Measurements from ENCODE around the gene ARHGAP22. TPM values are rescaled to one million over a fixed set of nuclear protein-coding genes. Genes with fewer than 3 reads are reported as not detected.
A peak's percentile ranks its signal among the peaks of the same experiment; 100 is the strongest.

The ARHGAP22 gene
- total and polyA plus RNA-seq, 3 experiments from 2014 or later = not detected

DNA sequence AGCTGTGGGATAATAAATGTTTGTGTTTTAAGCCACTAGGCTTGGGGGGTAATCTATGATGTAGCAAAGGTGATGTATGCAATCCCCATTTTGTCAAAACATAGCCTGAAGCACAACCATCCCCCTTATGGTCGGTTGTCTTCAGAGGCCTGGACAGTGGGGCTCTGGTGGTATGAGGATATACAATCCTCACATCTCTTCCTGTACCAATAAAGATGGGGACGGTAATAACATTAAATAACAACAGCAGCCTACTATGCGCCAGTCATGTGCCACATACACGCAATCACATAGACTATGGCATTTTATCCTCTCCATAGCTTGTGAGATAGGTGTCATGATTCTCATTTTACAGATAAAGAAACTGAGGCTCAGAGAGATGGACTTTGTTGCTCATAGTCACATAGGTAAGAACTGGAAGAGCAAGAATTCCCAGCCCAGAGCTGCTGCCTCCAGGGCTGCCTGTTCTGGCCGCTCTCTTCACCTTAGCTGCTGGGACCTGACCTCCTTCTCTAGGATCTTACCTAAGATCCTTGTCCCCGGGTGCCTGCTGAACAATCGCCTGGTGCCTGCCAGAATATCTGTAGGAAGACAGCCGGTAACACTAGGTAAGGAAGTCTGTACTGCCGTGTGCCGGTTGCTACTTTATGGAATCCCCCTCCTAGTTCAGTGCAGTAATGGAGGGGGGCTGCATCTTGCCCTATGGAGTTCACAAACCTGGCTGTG is 108.6 kb downstream of the ARHGAP22 start:
- H3K27ac Mint-ChIP-seq = no peak overlapping the region
- H3K4me3 Mint-ChIP-seq = no peak overlapping the region
- peaks cover 13 to 21% (median 16%) of the 10 kb centered on the region in 3 donors for H3K4me1 Mint-ChIP-seq
- POLR2A ChIA-PET = no interaction called here
- Histone ChIP-seq H3K4me1 (ENCODE audit: insufficient read depth, low read length) (no peaks in the 10 kb centered on the region), H3K27ac (ENCODE audit: low read depth, low read length) (no peak overlapping the region), H3K9me3 (ENCODE audit: low read length) (no peaks in the 10 kb centered on the region), H3K36me3 (ENCODE audit: insufficient read depth, low read length) (no peaks in the 10 kb centered on the region), H3K27me3 (ENCODE audit: insufficient read depth, low read length, poor library complexity, severe bottlenecking) (no peaks in the 10 kb centered on the region), H3K4me3 (ENCODE audit: low read length) (no peak overlapping the region)
- no peak for DNase-seq
- H3K36me3 Mint-ChIP-seq = no peaks in the 10 kb centered on the region
- CTCF ChIA-PET = interaction anchor here (1.4 kb wide), 1 partner anchor 9 kb away, joined by 3 read pairs; no protein-coding TSS in a partner anchor
- peaks cover 7 to 41% of the 10 kb centered on the region in 2 donors for H3K27me3 Mint-ChIP-seq
- no peaks in the 10 kb centered on the region for H3K9me3 Mint-ChIP-seq

DNA sequence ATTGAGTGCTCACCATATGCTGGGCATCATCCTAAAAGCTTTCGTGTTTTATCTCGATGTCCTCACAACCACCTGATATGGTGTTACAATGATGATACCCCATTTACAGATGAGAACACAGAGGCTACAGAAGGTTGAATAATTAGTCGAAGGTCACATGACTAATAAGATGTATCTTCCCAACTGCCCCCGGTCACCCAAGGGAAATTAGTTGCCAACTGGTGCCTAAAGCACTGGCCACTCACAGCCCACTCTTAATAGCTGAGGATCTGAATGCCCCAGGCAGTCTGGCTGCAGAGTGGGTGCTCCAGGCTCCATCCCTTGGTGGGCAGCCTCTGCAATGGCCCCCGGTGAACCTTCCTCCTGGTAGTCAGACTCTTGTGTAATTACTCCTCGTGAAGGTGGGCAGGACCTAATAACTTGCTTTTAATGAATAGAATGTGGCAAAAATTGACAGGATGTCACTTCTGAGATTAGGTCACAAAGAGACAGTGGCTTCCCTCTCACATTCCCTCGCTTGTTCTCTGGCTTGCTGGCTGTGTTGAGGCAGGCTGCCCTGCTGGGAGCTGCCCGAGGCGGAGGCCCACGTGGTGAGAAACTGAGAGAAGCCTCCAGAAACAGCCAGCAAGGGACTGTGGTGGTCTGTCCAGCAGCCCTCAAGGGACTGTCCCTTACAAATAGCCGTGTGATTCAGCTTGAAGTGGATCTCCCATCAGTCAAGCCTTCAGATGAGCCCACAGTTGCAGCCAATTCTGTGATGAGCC is 109.4 kb downstream of the ARHGAP22 start:
- Histone ChIP-seq H3K9me3 (ENCODE audit: low read length) (no peaks in the 10 kb centered on the region), H3K36me3 (ENCODE audit: insufficient read depth, low read length) (no peaks in the 10 kb centered on the region), H3K4me1 (ENCODE audit: insufficient read depth, low read length) (no peaks in the 10 kb centered on the region), H3K27ac (ENCODE audit: low read depth, low read length) (no peak overlapping the region), H3K27me3 (ENCODE audit: insufficient read depth, low read length, poor library complexity, severe bottlenecking) (no peaks in the 10 kb centered on the region), H3K4me3 (ENCODE audit: low read length) (no peak overlapping the region)
- no peak for DNase-seq
- Mint-ChIP-seq H3K4me3 (no peak overlapping the region), H3K9me3 (no peaks in the 10 kb centered on the region), H3K36me3 (no peaks in the 10 kb centered on the region), H3K4me1 (peaks cover 13 to 21% (median 16%) of the 10 kb centered on the region in 3 donors), H3K27ac (no peak overlapping the region), H3K27me3 (peaks cover 11 to 47% of the 10 kb centered on the region in 2 donors)
- ChIA-PET CTCF (interaction anchor here (1.4 kb wide), 1 partner anchor 9 kb away, joined by 3 read pairs; no protein-coding TSS in a partner anchor), POLR2A (no interaction called here)

DNA sequence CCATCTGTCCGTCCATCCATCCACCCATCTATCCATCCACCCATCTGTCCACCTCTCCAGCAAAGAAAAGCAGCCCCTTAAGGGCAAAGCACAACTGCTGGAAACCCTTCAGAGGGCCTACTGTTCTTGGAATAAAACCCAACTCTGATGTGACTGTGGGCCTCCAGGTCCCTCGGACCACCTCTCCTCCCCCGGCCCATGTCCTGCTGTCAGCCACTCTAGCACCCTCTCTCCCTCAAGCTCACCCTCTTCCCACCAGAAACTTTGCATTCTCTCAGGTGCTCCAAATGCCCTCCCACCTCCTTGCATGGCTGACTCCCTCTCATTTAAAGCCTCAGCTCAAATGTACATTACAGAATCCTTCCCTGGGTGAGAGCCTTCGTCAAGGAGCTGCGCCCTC is 110.3 kb downstream of the ARHGAP22 start:
- Mint-ChIP-seq H3K36me3 (no peaks in the 10 kb centered on the region), H3K9me3 (no peaks in the 10 kb centered on the region), H3K4me3 (peak overlapping the region in 1 of 7 donors; percentile 17), H3K27ac (peak overlapping the region in 1 of 8 donors; percentile 19), H3K27me3 (peaks cover 12 to 47% of the 10 kb centered on the region in 2 donors), H3K4me1 (peaks cover 13 to 21% (median 16%) of the 10 kb centered on the region in 3 donors)
- H3K36me3 ChIP-seq (ENCODE audit: insufficient read depth, low read length) = no peaks in the 10 kb centered on the region
- no peaks in the 10 kb centered on the region for H3K4me1 ChIP-seq (ENCODE audit: insufficient read depth, low read length)
- CTCF ChIA-PET = no interaction called here
- no peak overlapping the region for H3K4me3 ChIP-seq (ENCODE audit: low read length)
- H3K27me3 ChIP-seq (ENCODE audit: insufficient read depth, low read length, poor library complexity, severe bottlenecking) = no peaks in the 10 kb centered on the region
- H3K9me3 ChIP-seq (ENCODE audit: low read length) = no peaks in the 10 kb centered on the region
- no peak overlapping the region for H3K27ac ChIP-seq (ENCODE audit: low read depth, low read length)
- POLR2A ChIA-PET = no interaction called here
- DNase-seq = no peak

GRCh38 chr10:48494073-48494472 is 110.8 kb downstream of the ARHGAP22 start:
- Histone ChIP-seq H3K27ac (ENCODE audit: low read depth, low read length) (no peak overlapping the region), H3K4me3 (ENCODE audit: low read length) (no peak overlapping the region), H3K4me1 (ENCODE audit: insufficient read depth, low read length) (no peaks in the 10 kb centered on the region), H3K9me3 (ENCODE audit: low read length) (no peaks in the 10 kb centered on the region), H3K27me3 (ENCODE audit: insufficient read depth, low read length, poor library complexity, severe bottlenecking) (no peaks in the 10 kb centered on the region), H3K36me3 (ENCODE audit: insufficient read depth, low read length) (no peaks in the 10 kb centered on the region)
- H3K36me3 Mint-ChIP-seq = no peaks in the 10 kb centered on the region
- H3K4me1 Mint-ChIP-seq = peaks cover 13 to 21% (median 16%) of the 10 kb centered on the region in 3 donors
- H3K4me3 Mint-ChIP-seq = peak overlapping the region in 1 of 7 donors; percentile 17
- no peak for DNase-seq
- H3K9me3 Mint-ChIP-seq = no peaks in the 10 kb centered on the region
- ChIA-PET CTCF (no interaction called here), POLR2A (no interaction called here)
- no peak overlapping the region for H3K27ac Mint-ChIP-seq
- peaks cover 12 to 47% of the 10 kb centered on the region in 2 donors for H3K27me3 Mint-ChIP-seq

DNA sequence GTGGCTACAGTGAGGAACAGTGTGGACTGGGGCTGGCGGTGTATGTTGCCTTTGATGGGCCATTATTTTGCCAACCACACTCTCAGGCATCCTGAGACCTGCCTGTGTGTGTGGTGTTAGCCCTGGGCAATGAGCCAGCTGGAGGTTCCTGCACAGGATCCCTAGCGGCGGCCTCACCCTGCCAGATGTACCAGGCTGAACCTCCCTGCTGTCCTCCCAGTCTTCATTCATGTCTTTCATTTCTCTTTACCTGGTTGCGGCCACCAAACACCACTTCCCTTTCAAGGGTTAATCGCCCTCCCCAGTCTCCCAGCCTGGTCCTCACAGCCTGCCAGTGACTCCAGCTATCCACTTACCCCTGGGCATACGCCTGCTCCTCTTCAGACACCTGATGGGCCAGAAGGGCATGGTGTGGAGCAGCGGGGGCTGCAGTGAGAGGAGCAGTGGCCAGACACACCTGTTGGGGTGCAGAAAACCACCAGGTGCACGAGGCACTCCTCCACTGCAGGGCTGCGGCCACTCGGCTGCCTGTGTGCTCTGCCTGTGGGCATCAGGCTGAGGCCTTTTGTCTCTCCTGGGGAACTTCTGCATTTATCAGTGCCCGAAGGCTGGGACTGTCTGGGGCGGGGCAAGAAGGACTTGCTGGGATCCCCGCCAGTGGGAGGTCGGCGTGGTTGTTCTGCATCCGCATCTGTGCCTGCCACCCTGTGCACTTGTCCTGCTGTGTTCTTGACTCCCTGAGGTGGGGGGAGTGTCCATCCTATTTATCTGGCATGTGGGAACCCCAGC is 111.6 kb downstream of the ARHGAP22 start:
- Mint-ChIP-seq H3K4me3 (no peak overlapping the region), H3K27me3 (peaks cover 12 to 43% of the 10 kb centered on the region in 2 donors), H3K9me3 (peaks cover 0 to 1% (median 0%) of the 10 kb centered on the region in 5 donors), H3K36me3 (no peaks in the 10 kb centered on the region), H3K4me1 (peaks cover 13 to 21% (median 16%) of the 10 kb centered on the region in 3 donors), H3K27ac (no peak overlapping the region)
- Histone ChIP-seq H3K9me3 (ENCODE audit: low read length) (no peaks in the 10 kb centered on the region), H3K27ac (ENCODE audit: low read depth, low read length) (no peak overlapping the region), H3K4me1 (ENCODE audit: insufficient read depth, low read length) (no peaks in the 10 kb centered on the region), H3K36me3 (ENCODE audit: insufficient read depth, low read length) (no peaks in the 10 kb centered on the region), H3K27me3 (ENCODE audit: insufficient read depth, low read length, poor library complexity, severe bottlenecking) (no peaks in the 10 kb centered on the region), H3K4me3 (ENCODE audit: low read length) (no peak overlapping the region)
- no peak for DNase-seq
- CTCF ChIA-PET = no interaction called here
- POLR2A ChIA-PET = no interaction called here

- Histone ChIP-seq H3K27me3 (ENCODE audit: insufficient read depth, low read length, poor library complexity, severe bottlenecking) (no peaks in the 10 kb centered on the region), H3K27ac (ENCODE audit: low read depth, low read length) (no peak overlapping the region), H3K4me1 (ENCODE audit: insufficient read depth, low read length) (no peaks in the 10 kb centered on the region), H3K4me3 (ENCODE audit: low read length) (no peak overlapping the region), H3K36me3 (ENCODE audit: insufficient read depth, low read length) (no peaks in the 10 kb centered on the region), H3K9me3 (ENCODE audit: low read length) (no peaks in the 10 kb centered on the region)
- CTCF ChIA-PET = no interaction called here
- H3K4me3 Mint-ChIP-seq = no peak overlapping the region
- peaks cover 9 to 36% of the 10 kb centered on the region in 2 donors for H3K27me3 Mint-ChIP-seq
- peaks cover 13 to 21% (median 16%) of the 10 kb centered on the region in 3 donors for H3K4me1 Mint-ChIP-seq
- POLR2A ChIA-PET = no interaction called here
- no peak overlapping the region for H3K27ac Mint-ChIP-seq
- no peaks in the 10 kb centered on the region for H3K36me3 Mint-ChIP-seq
- DNase-seq = no peak
- peaks cover 0 to 1% (median 0%) of the 10 kb centered on the region in 5 donors for H3K9me3 Mint-ChIP-seq
Measured at GRCh38 chr10:48492201-48492600, 112.7 kb downstream of the ARHGAP22 start.

DNA sequence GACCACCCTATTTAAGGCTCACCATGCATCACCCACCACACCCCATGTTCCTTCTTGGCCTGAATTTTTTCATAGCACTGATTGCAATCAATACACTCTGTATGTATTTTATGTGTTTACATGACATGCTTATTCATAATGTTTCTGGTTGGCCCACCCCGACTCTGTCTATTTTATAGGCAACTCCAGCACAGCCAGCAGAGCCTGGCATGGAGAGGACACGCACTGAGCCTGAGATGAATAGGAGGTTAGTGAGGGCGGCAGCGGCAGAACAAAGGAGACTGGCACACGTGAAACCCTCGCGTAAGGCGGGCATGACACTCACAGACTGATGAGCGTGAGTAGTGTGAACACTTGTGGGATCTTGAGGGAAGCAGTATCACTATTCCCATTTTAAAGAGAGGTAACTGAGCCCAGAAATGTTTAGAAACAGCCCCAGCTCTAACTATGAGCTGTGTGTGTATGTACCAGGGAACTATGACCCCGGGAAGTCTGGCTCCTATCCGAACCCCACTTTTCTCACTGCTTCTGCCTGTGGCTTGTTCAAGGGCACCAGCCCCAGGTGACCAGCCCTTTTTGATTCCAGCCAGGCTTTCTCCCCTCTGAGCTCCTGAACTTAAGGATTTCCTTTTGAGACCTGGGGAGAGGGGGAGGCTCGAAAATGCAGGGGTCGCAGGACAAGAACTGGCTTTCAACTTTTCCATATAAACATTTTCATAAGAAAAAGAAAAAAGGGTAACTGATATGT is 113.3 kb downstream of the ARHGAP22 start:
- Mint-ChIP-seq H3K9me3 (peaks cover 0 to 1% (median 0%) of the 10 kb centered on the region in 5 donors), H3K4me3 (no peak overlapping the region), H3K4me1 (peaks cover 13 to 21% (median 16%) of the 10 kb centered on the region in 3 donors), H3K27ac (no peak overlapping the region), H3K27me3 (peaks cover 10 to 31% of the 10 kb centered on the region in 2 donors), H3K36me3 (no peaks in the 10 kb centered on the region)
- ChIA-PET CTCF (no interaction called here), POLR2A (no interaction called here)
- H3K4me3 ChIP-seq (ENCODE audit: low read length) = no peak overlapping the region
- no peaks in the 10 kb centered on the region for H3K9me3 ChIP-seq (ENCODE audit: low read length)
- H3K36me3 ChIP-seq (ENCODE audit: insufficient read depth, low read length) = no peaks in the 10 kb centered on the region
- no peaks in the 10 kb centered on the region for H3K27me3 ChIP-seq (ENCODE audit: insufficient read depth, low read length, poor library complexity, severe bottlenecking)
- no peak overlapping the region for H3K27ac ChIP-seq (ENCODE audit: low read depth, low read length)
- DNase-seq = no peak
- H3K4me1 ChIP-seq (ENCODE audit: insufficient read depth, low read length) = no peaks in the 10 kb centered on the region
